Liver (tissue), 9 donors: ENCODE results near the gene ALS2CL. TPM values are rescaled to one million over a fixed set of nuclear protein-coding genes. Genes with fewer than 3 reads are reported as not detected.

Experiments
- DNase-seq: peaks from one replicate; pipeline ENCODE4 v3.0.0-alpha.2; 2017; ENCODE audit warnings: low spot score
- H3K27ac ChIP-seq, 2 donors: one replicate each; pipeline ENCODE4 v1.7.0; 2013; ENCODE audit warnings: inconsistent platforms in 2 of 2, low read length in 2 of 2, control low read depth in 1 of 2, low read depth in 1 of 2, mild to moderate bottlenecking in 1 of 2
- H3K27me3 ChIP-seq, 4 donors: one replicate each; pipeline versions ENCODE4 v1.6.1 to v1.7.0; 2013; ENCODE audit warnings: low read length in 3 of 4, inconsistent platforms in 1 of 4, mild to moderate bottlenecking in 1 of 4, moderate library complexity in 1 of 4; ENCODE audit not compliant: control insufficient read depth in 4 of 4, insufficient read depth in 4 of 4
- H3K36me3 ChIP-seq, 4 donors: one replicate each; pipeline versions ENCODE4 v1.6.1 to v1.7.0; 2013; ENCODE audit warnings: low read length in 3 of 4, mild to moderate bottlenecking in 3 of 4, low read depth in 1 of 4, moderate library complexity in 1 of 4; ENCODE audit not compliant: control insufficient read depth in 4 of 4, insufficient read depth in 3 of 4
- H3K4me1 ChIP-seq, 4 donors: one replicate each; pipeline versions ENCODE4 v1.6.1 to v1.7.0; 2013; ENCODE audit warnings: low read length in 3 of 4, mild to moderate bottlenecking in 3 of 4, moderate library complexity in 1 of 4; ENCODE audit not compliant: control insufficient read depth in 4 of 4, insufficient read depth in 4 of 4
- H3K4me3 ChIP-seq, 3 donors: one replicate each; pipeline versions ENCODE4 v1.6.1 to v1.7.0; 2013; ENCODE audit warnings: low read length in 3 of 3, control low read depth in 1 of 3, low read depth in 1 of 3, mild to moderate bottlenecking in 1 of 3
- H3K9ac ChIP-seq, 2 donors: one replicate each; pipeline ENCODE4 v1.7.0; 2013; ENCODE audit warnings: low read length in 2 of 2, mild to moderate bottlenecking in 2 of 2, moderate library complexity in 2 of 2, control low read depth in 1 of 2, low read depth in 1 of 2
- H3K9me3 ChIP-seq, 4 donors: one replicate each; pipeline versions ENCODE4 v1.6.1 to v1.7.0; 2013; ENCODE audit warnings: low read length in 3 of 4; ENCODE audit not compliant: control insufficient read depth in 4 of 4
- ATF3 ChIP-seq: IDR thresholded peaks from 2 replicates; pipeline ENCODE4 v1.6.1; 2016; ENCODE audit warnings: antibody characterized with exemption
- EGR1 ChIP-seq, 2 donors: IDR thresholded peaks; 2 replicates each; pipeline ENCODE4 v1.6.1; 2016 to 2018; ENCODE audit warnings: antibody characterized with exemption in 2 of 2, low read depth in 2 of 2
- FOXA1 ChIP-seq: IDR thresholded peaks from 2 replicates; pipeline ENCODE4 v1.6.1; 2016; ENCODE audit warnings: antibody characterized with exemption
- FOXA2 ChIP-seq: IDR thresholded peaks from 2 replicates; pipeline ENCODE4 v1.6.1; 2016; ENCODE audit warnings: antibody characterized with exemption
- HNF4A ChIP-seq, 2 donors: conservative IDR thresholded peaks; 2 replicates each; pipeline ENCODE4 v1.6.1; 2016; ENCODE audit warnings: antibody characterized with exemption in 2 of 2, mild to moderate bottlenecking in 2 of 2
- HNF4G ChIP-seq: IDR thresholded peaks from 2 replicates; pipeline ENCODE4 v1.6.1; 2016; ENCODE audit warnings: antibody characterized with exemption
- NR2F2 ChIP-seq: IDR thresholded peaks from 2 replicates; pipeline ENCODE4 v1.6.1; 2016; ENCODE audit warnings: antibody characterized with exemption
- RAD21 ChIP-seq, 2 donors: IDR thresholded peaks; 2 replicates each; pipeline ENCODE4 v1.6.1; 2016; ENCODE audit warnings: antibody characterized with exemption in 2 of 2, mild to moderate bottlenecking in 2 of 2
- RXRA ChIP-seq, 2 donors: IDR thresholded peaks; 2 replicates each; pipeline ENCODE4 v1.6.1; 2017 to 2018; ENCODE audit warnings: antibody characterized with exemption in 2 of 2, mild to moderate bottlenecking in 1 of 2
- SP1 ChIP-seq: IDR thresholded peaks from 2 replicates; pipeline ENCODE4 v1.6.1; 2018; ENCODE audit warnings: antibody characterized with exemption, mild to moderate bottlenecking
- TAF1 ChIP-seq: conservative IDR thresholded peaks from 2 replicates; pipeline ENCODE4 v1.6.1; 2016; ENCODE audit warnings: antibody characterized with exemption, mild to moderate bottlenecking
- YY1 ChIP-seq: IDR thresholded peaks from 2 replicates; pipeline ENCODE4 v1.6.1; 2016; ENCODE audit warnings: antibody characterized with exemption, mild to moderate bottlenecking
- WGBS: extraction: QIAGEN DNeasy Blood & Tissue Kit; methylation state at CpG from one replicate; pipeline ENCODE4 v1.1.7; 2013; 5-methylcytosine and 5-hydroxymethylcytosine counted together
- polyA plus RNA-seq, 2 donors: library from polyadenylated mRNA; stranded (reverse) in 1 of 2; unstranded in 1 of 2; fragments of 200-250 nt in 1 of 2; fragments of >200 nt in 1 of 2; fragmentation: Nextera tagmentation in 1 of 2; extraction: Ambion mirVana in 1 of 2; gene quantifications; one replicate each; pipeline versions ENCODE4 v1.2.1 to v1.2.3, GENCODE V29; 2013 to 2015
- total RNA-seq, 2 donors: library from RNA; depleted of rRNA; stranded (reverse); fragments of >200 nt; gene quantifications; one replicate each; pipeline ENCODE4 v1.2.3, GENCODE V29; 2014
- TF ChIP-seq, protein P1 (sequence below): IDR thresholded peaks from 2 replicates; pipeline ENCODE4 v1.6.1; 2016; ENCODE audit warnings: antibody characterized with exemption, mild to moderate bottlenecking
- TF ChIP-seq, protein P2 (sequence below): fragments of 150-350 bp; IDR thresholded peaks from 2 replicates; pipeline ENCODE4 v1.5.1; 2017; ENCODE audit warnings: improper control_type of control experiment, low read depth, low read length; ENCODE audit not compliant: missing input control
- TF ChIP-seq, protein P3 (sequence below): IDR thresholded peaks from 2 replicates; pipeline ENCODE4 v1.6.1; 2016; ENCODE audit warnings: antibody characterized with exemption
- donor health status: healthy.
- donor health status: healthy.
- donor health status: healthy.
- donor health status: healthy.
- donor health status: healthy.

Gene ALS2CL
- total and polyA plus RNA-seq, 4 donors, result 0.51 to 22.9 (median 5.7) TPM

GRCh38 chr3:46640927-46641326 lies 52.6 kb downstream of the ALS2CL start (continued):
- TF ChIP-seq, protein P1, sequence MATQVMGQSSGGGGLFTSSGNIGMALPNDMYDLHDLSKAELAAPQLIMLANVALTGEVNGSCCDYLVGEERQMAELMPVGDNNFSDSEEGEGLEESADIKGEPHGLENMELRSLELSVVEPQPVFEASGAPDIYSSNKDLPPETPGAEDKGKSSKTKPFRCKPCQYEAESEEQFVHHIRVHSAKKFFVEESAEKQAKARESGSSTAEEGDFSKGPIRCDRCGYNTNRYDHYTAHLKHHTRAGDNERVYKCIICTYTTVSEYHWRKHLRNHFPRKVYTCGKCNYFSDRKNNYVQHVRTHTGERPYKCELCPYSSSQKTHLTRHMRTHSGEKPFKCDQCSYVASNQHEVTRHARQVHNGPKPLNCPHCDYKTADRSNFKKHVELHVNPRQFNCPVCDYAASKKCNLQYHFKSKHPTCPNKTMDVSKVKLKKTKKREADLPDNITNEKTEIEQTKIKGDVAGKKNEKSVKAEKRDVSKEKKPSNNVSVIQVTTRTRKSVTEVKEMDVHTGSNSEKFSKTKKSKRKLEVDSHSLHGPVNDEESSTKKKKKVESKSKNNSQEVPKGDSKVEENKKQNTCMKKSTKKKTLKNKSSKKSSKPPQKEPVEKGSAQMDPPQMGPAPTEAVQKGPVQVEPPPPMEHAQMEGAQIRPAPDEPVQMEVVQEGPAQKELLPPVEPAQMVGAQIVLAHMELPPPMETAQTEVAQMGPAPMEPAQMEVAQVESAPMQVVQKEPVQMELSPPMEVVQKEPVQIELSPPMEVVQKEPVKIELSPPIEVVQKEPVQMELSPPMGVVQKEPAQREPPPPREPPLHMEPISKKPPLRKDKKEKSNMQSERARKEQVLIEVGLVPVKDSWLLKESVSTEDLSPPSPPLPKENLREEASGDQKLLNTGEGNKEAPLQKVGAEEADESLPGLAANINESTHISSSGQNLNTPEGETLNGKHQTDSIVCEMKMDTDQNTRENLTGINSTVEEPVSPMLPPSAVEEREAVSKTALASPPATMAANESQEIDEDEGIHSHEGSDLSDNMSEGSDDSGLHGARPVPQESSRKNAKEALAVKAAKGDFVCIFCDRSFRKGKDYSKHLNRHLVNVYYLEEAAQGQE, result no peak
- no peak for TF ChIP-seq ATF3

GRCh38 chr3:46639221-46639620 lies 54.3 kb downstream of the ALS2CL start:
- Histone ChIP-seq H3K36me3 (no peaks in the 10 kb centered on the region), H3K4me1 (peaks cover 0 to 5% (median 3%) of the 10 kb centered on the region in 4 donors), H3K4me3 (no peak overlapping the region), H3K9ac (no peak overlapping the region), H3K9me3 (no peaks in the 10 kb centered on the region), H3K27me3 (no peaks in the 10 kb centered on the region), H3K27ac (no peak overlapping the region)
- no peak for TF ChIP-seq FOXA2
- DNase-seq, result no peak

GRCh38 chr3:46634856-46635255 lies 58.6 kb downstream of the ALS2CL start:
- no peak overlapping the region for H3K4me3 ChIP-seq

DNA sequence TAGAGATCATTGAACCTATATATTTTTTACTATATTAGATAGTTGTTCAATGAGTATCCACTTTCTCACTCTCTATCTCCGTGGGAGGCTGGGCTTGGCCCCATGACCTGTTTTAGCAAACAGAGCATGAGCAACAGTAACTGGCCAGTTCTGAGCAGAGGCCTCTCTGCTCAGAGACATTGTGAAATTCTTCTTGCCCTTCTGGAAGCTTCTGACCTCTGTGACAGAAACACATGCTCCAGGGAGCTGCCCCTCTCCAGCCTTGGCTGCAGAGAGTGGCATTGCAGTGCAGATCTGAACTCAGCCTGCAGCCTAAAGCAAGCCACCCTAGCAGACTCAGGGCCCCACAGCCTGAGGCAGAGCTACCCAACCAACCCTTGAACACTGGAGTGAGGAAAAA lies 60.7 kb downstream of the ALS2CL start:
- peak overlapping the region; percentile 45 to 61 for H3K27ac ChIP-seq
- H3K9me3 ChIP-seq, result no peaks in the 10 kb centered on the region
- H3K9ac ChIP-seq, result no peak overlapping the region
- no peak for DNase-seq
- no peak overlapping the region for H3K4me3 ChIP-seq
- 28% methylated on average over 1 of the region's 1 CpG for WGBS
- no peaks in the 10 kb centered on the region for H3K27me3 ChIP-seq
- no peaks in the 10 kb centered on the region for H3K36me3 ChIP-seq
- peaks cover 2 to 20% (median 16%) of the 10 kb centered on the region in 4 donors for H3K4me1 ChIP-seq
- TF ChIP-seq RAD21 (IDR thresholded peaks at IDR 0.05), result peak; percentile 66 to 75
- TF ChIP-seq, protein P2, sequence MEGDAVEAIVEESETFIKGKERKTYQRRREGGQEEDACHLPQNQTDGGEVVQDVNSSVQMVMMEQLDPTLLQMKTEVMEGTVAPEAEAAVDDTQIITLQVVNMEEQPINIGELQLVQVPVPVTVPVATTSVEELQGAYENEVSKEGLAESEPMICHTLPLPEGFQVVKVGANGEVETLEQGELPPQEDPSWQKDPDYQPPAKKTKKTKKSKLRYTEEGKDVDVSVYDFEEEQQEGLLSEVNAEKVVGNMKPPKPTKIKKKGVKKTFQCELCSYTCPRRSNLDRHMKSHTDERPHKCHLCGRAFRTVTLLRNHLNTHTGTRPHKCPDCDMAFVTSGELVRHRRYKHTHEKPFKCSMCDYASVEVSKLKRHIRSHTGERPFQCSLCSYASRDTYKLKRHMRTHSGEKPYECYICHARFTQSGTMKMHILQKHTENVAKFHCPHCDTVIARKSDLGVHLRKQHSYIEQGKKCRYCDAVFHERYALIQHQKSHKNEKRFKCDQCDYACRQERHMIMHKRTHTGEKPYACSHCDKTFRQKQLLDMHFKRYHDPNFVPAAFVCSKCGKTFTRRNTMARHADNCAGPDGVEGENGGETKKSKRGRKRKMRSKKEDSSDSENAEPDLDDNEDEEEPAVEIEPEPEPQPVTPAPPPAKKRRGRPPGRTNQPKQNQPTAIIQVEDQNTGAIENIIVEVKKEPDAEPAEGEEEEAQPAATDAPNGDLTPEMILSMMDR, result peak; percentile 62
- peak; percentile 90 for TF ChIP-seq NR2F2
- peak in 1 of 2 donors; percentile 63 for TF ChIP-seq EGR1 (IDR thresholded peaks at IDR 0.05; ENCODE audit: low read depth in 2 of 2)
- TF ChIP-seq, protein P3, sequence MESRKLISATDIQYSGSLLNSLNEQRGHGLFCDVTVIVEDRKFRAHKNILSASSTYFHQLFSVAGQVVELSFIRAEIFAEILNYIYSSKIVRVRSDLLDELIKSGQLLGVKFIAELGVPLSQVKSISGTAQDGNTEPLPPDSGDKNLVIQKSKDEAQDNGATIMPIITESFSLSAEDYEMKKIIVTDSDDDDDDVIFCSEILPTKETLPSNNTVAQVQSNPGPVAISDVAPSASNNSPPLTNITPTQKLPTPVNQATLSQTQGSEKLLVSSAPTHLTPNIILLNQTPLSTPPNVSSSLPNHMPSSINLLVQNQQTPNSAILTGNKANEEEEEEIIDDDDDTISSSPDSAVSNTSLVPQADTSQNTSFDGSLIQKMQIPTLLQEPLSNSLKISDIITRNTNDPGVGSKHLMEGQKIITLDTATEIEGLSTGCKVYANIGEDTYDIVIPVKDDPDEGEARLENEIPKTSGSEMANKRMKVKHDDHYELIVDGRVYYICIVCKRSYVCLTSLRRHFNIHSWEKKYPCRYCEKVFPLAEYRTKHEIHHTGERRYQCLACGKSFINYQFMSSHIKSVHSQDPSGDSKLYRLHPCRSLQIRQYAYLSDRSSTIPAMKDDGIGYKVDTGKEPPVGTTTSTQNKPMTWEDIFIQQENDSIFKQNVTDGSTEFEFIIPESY, result peak; percentile 27
- TF ChIP-seq HNF4G, result peak; percentile 29
- TF ChIP-seq ATF3, result peak; percentile 67
- no peak for TF ChIP-seq FOXA1
- TF ChIP-seq SP1, result peak; percentile 75
- peak; percentile 79 for TF ChIP-seq YY1
- TF ChIP-seq TAF1, result no peak
- TF ChIP-seq HNF4A (conservative IDR thresholded peaks at IDR 0.05), result peak; percentile 69 to 74
- peak; percentile 89 to 93 for TF ChIP-seq RXRA (IDR thresholded peaks at IDR 0.05)

More at GRCh38 chr3:46634856-46635255, 58.6 kb downstream of the ALS2CL start:
- peaks cover 2 to 16% (median 12%) of the 10 kb centered on the region in 4 donors for H3K4me1 ChIP-seq
- H3K27me3 ChIP-seq, result no peaks in the 10 kb centered on the region
- no peak for DNase-seq
- no peaks in the 10 kb centered on the region for H3K36me3 ChIP-seq
- H3K9ac ChIP-seq, result no peak overlapping the region
- 56% methylated on average over 3 of the region's 3 CpGs for WGBS
- peak overlapping the region in 1 of 2 donors; percentile 9 for H3K27ac ChIP-seq
- H3K9me3 ChIP-seq, result no peaks in the 10 kb centered on the region
- no peak for TF ChIP-seq FOXA1
- TF ChIP-seq YY1, result no peak
- TF ChIP-seq HNF4A (conservative IDR thresholded peaks at IDR 0.05), result peak in 1 of 2 donors; percentile 13
- peak; percentile 58 to 59 for TF ChIP-seq RXRA (IDR thresholded peaks at IDR 0.05)
